Endothelial cell of umbilical vein (primary cell): ENCODE results near the gene LMTK2. TPM values are rescaled to one million over a fixed set of nuclear protein-coding genes. Genes with fewer than 3 reads are reported as not detected.

Experiments used
- BruUV-seq: library from RNA; stranded (reverse); fragments of 400-500 nt; replicated peaks from 2 replicates; lab custom pipeline; 2021; lab: Mats Ljungman, UMichigan
- CTCF ChIA-PET: fragments of 300-600, 350-600 bp; sonication (Branson Sonifier 250); formaldehyde crosslinking; loops from one replicate; lab custom pipeline; 2021; ENCODE audit warnings: antibody characterized with exemption, inconsistent platforms; lab: Charles Lee
- POLR2A ChIA-PET: fragments of 300-600, 350-600 bp; sonication (Branson Sonifier 250); formaldehyde crosslinking; loops from one replicate; lab custom pipeline; 2021; ENCODE audit warnings: antibody characterized with exemption, inconsistent platforms; lab: Charles Lee
- DNase-seq: peaks from one replicate; pipeline ENCODE4 v3.0.0-alpha.2; 2011; ENCODE audit warnings: low read depth, low spot score
- FAIRE-seq: peaks from 2 replicates; lab custom pipeline; 2011; peaks lifted over from hg19 to GRCh38; lab: Jason Lieb, UNC
- H2AFZ ChIP-seq: 2 replicates; pipeline ENCODE4 v1.6.0; 2012; ENCODE audit warnings: low read depth, low read length, control low read depth, inconsistent platforms
- H3K27ac ChIP-seq: 2 replicates; pipeline ENCODE4 v1.5.1; 2011; ENCODE audit warnings: low read depth, mild to moderate bottlenecking, control low read depth, low read length, moderate library complexity; ENCODE audit not compliant: insufficient read depth
- H3K27me3 ChIP-seq, 2 experiments: 2 replicates each; pipeline versions ENCODE4 v1.6.0 to v1.6.1; 2011; ENCODE audit warnings: low read length in 2 of 2, mixed read lengths in 1 of 2; ENCODE audit not compliant: control insufficient read depth in 2 of 2, insufficient read depth in 2 of 2
- H3K36me3 ChIP-seq, 2 experiments: 2 replicates in 1 of 2; 3 replicates in 1 of 2; pipeline ENCODE4 v1.5.1; 2011; ENCODE audit warnings: low read length in 2 of 2, mild to moderate bottlenecking in 1 of 2, moderate library complexity in 1 of 2; ENCODE audit not compliant: control insufficient read depth in 2 of 2, insufficient read depth in 2 of 2; ENCODE audit errors: extremely low read depth in 1 of 2
- H3K4me1 ChIP-seq: 3 replicates; pipeline ENCODE4 v1.5.1; 2011; ENCODE audit warnings: mild to moderate bottlenecking, low read length; ENCODE audit not compliant: control insufficient read depth, insufficient read depth; ENCODE audit errors: extremely low read depth
- H3K4me2 ChIP-seq: 2 replicates; pipeline ENCODE4 v1.6.1; 2011; ENCODE audit warnings: low read length, control low read depth, mixed read lengths; ENCODE audit not compliant: insufficient read depth
- H3K4me3 ChIP-seq, 3 experiments: fragments of 200-600 bp in 1 of 3; sonication (generic), shearing (Covaris generic) in 1 of 3; replicated peaks in 1 of 3; 2 replicates each; pipeline ENCODE4 v1.5.1; 2011 to 2016; ENCODE audit warnings: control low read depth in 3 of 3, low read length in 3 of 3, mild to moderate bottlenecking in 2 of 3, inconsistent platforms in 1 of 3, low read depth in 1 of 3, moderate library complexity in 1 of 3; ENCODE audit not compliant: insufficient read depth in 1 of 3
- H3K79me2 ChIP-seq: 2 replicates; pipeline ENCODE4 v1.6.0; 2012; ENCODE audit warnings: low read length, inconsistent platforms; ENCODE audit not compliant: control insufficient read depth, insufficient read depth
- H3K9ac ChIP-seq: replicated peaks from 2 replicates; pipeline ENCODE3; 2011; ENCODE audit warnings: low read length, control low read depth; ENCODE audit not compliant: insufficient read depth; ENCODE audit errors: extremely low read depth
- H3K9me1 ChIP-seq: replicated peaks from 3 replicates; pipeline ENCODE4 v1.6.0; 2011; ENCODE audit warnings: mild to moderate bottlenecking, low read length; ENCODE audit not compliant: control insufficient read depth, insufficient read depth; ENCODE audit errors: extremely low read depth
- H3K9me3 ChIP-seq: replicated peaks from 2 replicates; pipeline ENCODE4 v1.5.1; 2012; ENCODE audit warnings: low read length, inconsistent platforms; ENCODE audit not compliant: control insufficient read depth, insufficient read depth
- H4K20me1 ChIP-seq: replicated peaks from 2 replicates; pipeline ENCODE3; 2011; ENCODE audit warnings: mild to moderate bottlenecking, low read length; ENCODE audit not compliant: control insufficient read depth, insufficient read depth; ENCODE audit errors: extremely low read depth
- EZH2 ChIP-seq: IDR thresholded peaks from 2 replicates; pipeline ENCODE4 v1.6.1; 2012; ENCODE audit warnings: borderline replicate concordance, low read depth, mild to moderate bottlenecking, moderate library complexity, low read length, inconsistent platforms; ENCODE audit not compliant: severe bottlenecking
- FOS ChIP-seq: IDR thresholded peaks from 2 replicates; pipeline ENCODE4 v1.6.1; 2011; ENCODE audit warnings: mild to moderate bottlenecking, low read length, moderate library complexity, borderline replicate concordance; ENCODE audit not compliant: insufficient read depth
- JUN ChIP-seq: IDR thresholded peaks from 2 replicates; pipeline ENCODE4 v1.6.1; 2011; ENCODE audit warnings: borderline replicate concordance, low read depth; ENCODE audit not compliant: insufficient read length, insufficient read depth
- MYC ChIP-seq: IDR thresholded peaks from one replicate; pipeline ENCODE4 v1.6.1; 2011; ENCODE audit warnings: mild to moderate bottlenecking, low read depth, low read length
- dilution Hi-C: fragments of 300-500 bp; cut with MboI; formaldehyde crosslinking; loops from one replicate; pipeline ENCODE4 v1.15.0; 2019; ENCODE audit warnings: low sequenced_read_pairs; ENCODE audit not compliant: extremely low pct_ligation_motif_present
- intact Hi-C: fragments of 100-400 bp; cut with micrococcal nuclease; formaldehyde crosslinking; loops from one replicate; pipeline ENCODE4 v1.10.0; 2022
- polyA plus RNA-seq, 4 experiments: library from polyadenylated mRNA; depleted of rRNA in 3 of 4; stranded (reverse) in 3 of 4; unstranded in 1 of 4; fragments of >200 nt; gene quantifications; 2 replicates each; pipeline versions ENCODE4 v1.2.1 to v1.2.3, GENCODE V29; 2011 to 2012; ENCODE audit warnings: missing spikeins in 1 of 4
- total RNA-seq: library from RNA; stranded (reverse); gene quantifications from 2 replicates; pipeline ENCODE4 v1.2.3, GENCODE V29; 2021
- TF ChIP-seq, protein P1 (sequence below): IDR thresholded peaks from 2 replicates; pipeline ENCODE4 v1.6.1; 2011; ENCODE audit not compliant: insufficient read depth, insufficient read length

LMTK2 gene
- total and polyA plus RNA-seq, 2 donors (not counting 3 experiments of a cell fraction or from before 2014, with no cell fraction given) = 5.9 to 13.8 TPM

GRCh38 chr7:98133621-98134303, 27.1 kb downstream of the LMTK2 start:
- H3K79me2 ChIP-seq = peaks cover 24% of the 10 kb centered on the region
- no peak overlapping the region for H3K27ac ChIP-seq
- peaks cover 0 to 4% of the 10 kb centered on the region in 2 experiments for H3K36me3 ChIP-seq
- H3K4me3 ChIP-seq = no peak overlapping the region
- FAIRE-seq (no peak), DNase-seq (no peak)
- peaks cover 30% of the 10 kb centered on the region for H3K4me1 ChIP-seq
- no TSS peak for BruUV-seq
- no peaks in the 10 kb centered on the region for H3K9me3 ChIP-seq
- H3K9ac ChIP-seq = no peak overlapping the region
- no peaks in the 10 kb centered on the region for H3K9me1 ChIP-seq
- ChIA-PET CTCF (interaction anchor here (1.1 to 5.3 kb wide), 8 partner anchors 16 to 113 kb away, joined by 3 to 46 read pairs (median 10); no protein-coding TSS in a partner anchor), POLR2A (interaction anchor here (0.7 kb wide), 1 partner anchor 11 kb away, joined by 3 read pairs; no protein-coding TSS in a partner anchor)
- peak overlapping the region; percentile 1 for H3K4me2 ChIP-seq
- dilution Hi-C loops = no loop called here
- intact Hi-C loops = no loop called here
- H4K20me1 ChIP-seq = no peaks in the 10 kb centered on the region
- TF ChIP-seq MYC = no peak
- TF ChIP-seq, protein P1, sequence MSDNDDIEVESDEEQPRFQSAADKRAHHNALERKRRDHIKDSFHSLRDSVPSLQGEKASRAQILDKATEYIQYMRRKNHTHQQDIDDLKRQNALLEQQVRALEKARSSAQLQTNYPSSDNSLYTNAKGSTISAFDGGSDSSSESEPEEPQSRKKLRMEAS = no peak
- peak; percentile 26 for TF ChIP-seq FOS
- peak; percentile 11 for TF ChIP-seq JUN
- no peak for TF ChIP-seq EZH2
- H3K27me3 ChIP-seq = no peaks in the 10 kb centered on the region
- H2AFZ ChIP-seq = no peak overlapping the region
